Stomach (tissue), 9 donors: Measurements from ENCODE around the gene CTSW. TPM values are rescaled to one million over a fixed set of nuclear protein-coding genes. Genes with fewer than 3 reads are reported as not detected.

Experiments used
- DNase-seq, 2 donors: peaks; one replicate each; pipeline versions ENCODE4 v3.0.0 to v3.0.0-alpha.2; 2013 to 2019
- H3K27ac ChIP-seq, 5 donors: fragments of 200-600 bp in 4 of 5; sonication (generic) in 4 of 5; one replicate each; pipeline ENCODE4 v1.5.1; 2013 to 2019; ENCODE audit warnings: mild to moderate bottlenecking in 1 of 5, moderate library complexity in 1 of 5
- H3K27me3 ChIP-seq, 3 donors: fragments of 200-600 bp; sonication (generic); one replicate each; pipeline ENCODE4 v1.5.1; 2017 to 2019; ENCODE audit warnings: mixed run types in 1 of 3
- H3K36me3 ChIP-seq, 4 donors: fragments of 200-600 bp; sonication (generic); 1 replicate in 3 of 4; 2 replicates in 1 of 4; pipeline ENCODE4 v1.5.1; 2016 to 2019
- H3K4me1 ChIP-seq, 4 donors: fragments of 200-600 bp; sonication (generic); one replicate each; pipeline ENCODE4 v1.5.1; 2016 to 2019
- H3K4me3 ChIP-seq, 4 donors: fragments of 200-600 bp; sonication (generic) in 3 of 4; one replicate each; pipeline ENCODE4 v1.5.1; 2016 to 2019; ENCODE audit warnings: mild to moderate bottlenecking in 1 of 4
- H3K9me3 ChIP-seq, 4 donors: fragments of 200-600 bp; sonication (generic); one replicate each; pipeline ENCODE4 v1.5.1; 2016 to 2019
- EP300 ChIP-seq: sonication (generic); formaldehyde crosslinking; IDR thresholded peaks from one replicate; pipeline ENCODE4 v1.6.1; 2017; ENCODE audit warnings: antibody characterized with exemption
- POLR2A ChIP-seq, 4 donors: fragments of 450-650 bp; IDR thresholded peaks; one replicate each; pipeline ENCODE4 v1.6.1; 2016; ENCODE audit warnings: antibody characterized with exemption in 4 of 4, control low read depth in 2 of 4, mild to moderate bottlenecking in 1 of 4, moderate library complexity in 1 of 4
- POLR2AphosphoS5 ChIP-seq, 3 donors: sonication (generic); formaldehyde crosslinking; IDR thresholded peaks; one replicate each; pipeline ENCODE4 v1.6.1; 2016; ENCODE audit warnings: antibody characterized with exemption in 3 of 3
- WGBS, 5 donors: extraction: QIAGEN DNeasy Blood & Tissue Kit in 3 of 5; methylation state at CpG; one replicate each; pipeline versions ENCODE4 v1.1.5 to v1.1.7; 2013 to 2018; 5-methylcytosine and 5-hydroxymethylcytosine counted together
- intact Hi-C: fragments of 100-400 bp; cut with DNase I; formaldehyde crosslinking; loops from one replicate; pipeline ENCODE4 v1.15.1; 2023; ENCODE audit warnings: low total_unique reads
- polyA plus RNA-seq, 3 donors: library from polyadenylated mRNA; stranded (reverse); fragments of 200-250 nt; gene quantifications; one replicate each; pipeline ENCODE4 v1.2.3, GENCODE V29; 2013
- total RNA-seq, 5 donors: library from RNA; depleted of rRNA; stranded (reverse); fragments of >200 nt; gene quantifications; one replicate each; pipeline versions ENCODE4 v1.1.0 to v1.2.3, GENCODE V29; 2014 to 2016
- TF ChIP-seq, protein P1 (sequence below), 7 experiments: fragments of 450-650 bp in 4 of 7; fragments of 200-600 bp in 3 of 7; sonication (generic) in 3 of 7; IDR thresholded peaks; one replicate each; pipeline ENCODE4 v1.5.1; 2016 to 2019; ENCODE audit warnings: antibody characterized with exemption in 7 of 7, control low read depth in 2 of 7, mild to moderate bottlenecking in 1 of 7
- donor health status: healthy with polysubstance abuse.
- donor health status: Bipolar disorder and iron deficiency.
- donor health status: healthy.

Gene CTSW
- total and polyA plus RNA-seq, 8 donors, result 0.43 to 2.7 (median 1.3) TPM; not detected in 2

- Histone ChIP-seq H3K9me3 (no peaks in the 10 kb centered on the region), H3K4me3 (peak overlapping the region in 3 of 4 donors; percentile 94 to 98 (median 96)), H3K27me3 (no peaks in the 10 kb centered on the region), H3K36me3 (peaks cover 11 to 47% (median 30%) of the 10 kb centered on the region in 4 donors), H3K4me1 (peaks cover 32 to 46% (median 39%) of the 10 kb centered on the region in 4 donors), H3K27ac (peak overlapping the region in 1 of 5 donors; percentile 98)
- DNase-seq, result no peak
- 80 to 84% (median 81%) methylated on average over 9 to 12 of the region's 12 CpGs for WGBS, 5 donors
- no peak for TF ChIP-seq EP300
- TF ChIP-seq POLR2AphosphoS5 (IDR thresholded peaks at IDR 0.05), result no peak
- no peak for TF ChIP-seq POLR2A (IDR thresholded peaks at IDR 0.05)
- TF ChIP-seq, protein P1, sequence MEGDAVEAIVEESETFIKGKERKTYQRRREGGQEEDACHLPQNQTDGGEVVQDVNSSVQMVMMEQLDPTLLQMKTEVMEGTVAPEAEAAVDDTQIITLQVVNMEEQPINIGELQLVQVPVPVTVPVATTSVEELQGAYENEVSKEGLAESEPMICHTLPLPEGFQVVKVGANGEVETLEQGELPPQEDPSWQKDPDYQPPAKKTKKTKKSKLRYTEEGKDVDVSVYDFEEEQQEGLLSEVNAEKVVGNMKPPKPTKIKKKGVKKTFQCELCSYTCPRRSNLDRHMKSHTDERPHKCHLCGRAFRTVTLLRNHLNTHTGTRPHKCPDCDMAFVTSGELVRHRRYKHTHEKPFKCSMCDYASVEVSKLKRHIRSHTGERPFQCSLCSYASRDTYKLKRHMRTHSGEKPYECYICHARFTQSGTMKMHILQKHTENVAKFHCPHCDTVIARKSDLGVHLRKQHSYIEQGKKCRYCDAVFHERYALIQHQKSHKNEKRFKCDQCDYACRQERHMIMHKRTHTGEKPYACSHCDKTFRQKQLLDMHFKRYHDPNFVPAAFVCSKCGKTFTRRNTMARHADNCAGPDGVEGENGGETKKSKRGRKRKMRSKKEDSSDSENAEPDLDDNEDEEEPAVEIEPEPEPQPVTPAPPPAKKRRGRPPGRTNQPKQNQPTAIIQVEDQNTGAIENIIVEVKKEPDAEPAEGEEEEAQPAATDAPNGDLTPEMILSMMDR (IDR thresholded peaks at IDR 0.05), result no peak
- intact Hi-C loops, result no loop called here
These were observed 41.5 kb downstream of the CTSW start for GRCh38 chr11:65921033-65921555.

DNA sequence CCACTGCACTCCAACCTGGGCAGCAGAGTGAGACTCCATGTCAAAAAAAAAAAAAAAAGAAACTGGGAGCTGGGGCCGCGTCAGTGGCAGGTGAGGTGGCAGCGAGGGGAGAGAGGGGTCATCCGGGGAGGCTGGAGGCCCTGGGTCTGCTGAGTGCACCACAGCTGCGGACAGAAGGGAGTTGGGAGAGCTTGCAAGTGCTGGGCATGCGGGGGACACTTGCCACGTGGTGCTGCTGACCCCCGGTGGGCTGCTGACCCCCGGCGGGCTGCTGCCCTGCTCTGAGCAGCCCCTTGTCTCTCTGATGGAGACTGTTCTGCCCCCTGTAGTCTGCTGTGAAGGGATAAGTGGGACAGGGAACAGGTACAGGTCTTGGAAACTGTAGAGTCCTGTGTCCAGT is 42.2 kb downstream of the CTSW start:
- Histone ChIP-seq H3K27ac (no peak overlapping the region), H3K27me3 (no peaks in the 10 kb centered on the region), H3K9me3 (no peaks in the 10 kb centered on the region), H3K4me3 (no peak overlapping the region), H3K4me1 (peaks cover 24 to 39% (median 31%) of the 10 kb centered on the region in 4 donors), H3K36me3 (peaks cover 11 to 47% (median 30%) of the 10 kb centered on the region in 4 donors)
- intact Hi-C loops, result no loop called here
- 89 to 94% (median 94%) methylated on average over 10 of the region's 10 CpGs for WGBS, 5 donors
- TF ChIP-seq EP300, result no peak
- TF ChIP-seq POLR2A (IDR thresholded peaks at IDR 0.05), result no peak
- TF ChIP-seq, protein P1 (IDR thresholded peaks at IDR 0.05), result no peak
- TF ChIP-seq POLR2AphosphoS5 (IDR thresholded peaks at IDR 0.05), result no peak
- no peak for DNase-seq

GRCh38 chr11:65922565-65922964 is 42.9 kb downstream of the CTSW start:
- intact Hi-C loops, result no loop called here
- Histone ChIP-seq H3K4me3 (no peak overlapping the region), H3K27ac (no peak overlapping the region), H3K36me3 (peaks cover 11 to 42% (median 30%) of the 10 kb centered on the region in 4 donors), H3K27me3 (no peaks in the 10 kb centered on the region), H3K9me3 (no peaks in the 10 kb centered on the region), H3K4me1 (peaks cover 18 to 32% (median 26%) of the 10 kb centered on the region in 4 donors)
- no peak for TF ChIP-seq POLR2A (IDR thresholded peaks at IDR 0.05)
- TF ChIP-seq EP300, result no peak
- TF ChIP-seq POLR2AphosphoS5 (IDR thresholded peaks at IDR 0.05), result no peak
- TF ChIP-seq, protein P1 (IDR thresholded peaks at IDR 0.05), result no peak
- DNase-seq, result no peak
- 61 to 100% (median 83%) methylated on average over 2 to 3 of the region's 3 CpGs for WGBS, 5 donors

- DNase-seq, result no peak
- Histone ChIP-seq H3K4me3 (no peak overlapping the region), H3K4me1 (peaks cover 7 to 19% (median 10%) of the 10 kb centered on the region in 4 donors), H3K36me3 (peaks cover 11 to 41% (median 30%) of the 10 kb centered on the region in 4 donors), H3K27ac (no peak overlapping the region), H3K9me3 (no peaks in the 10 kb centered on the region), H3K27me3 (no peaks in the 10 kb centered on the region)
- WGBS, 5 donors, result 26 to 60% (median 41%) methylated on average over 2 of the region's 2 CpGs
- TF ChIP-seq, protein P1 (IDR thresholded peaks at IDR 0.05), result no peak
- TF ChIP-seq EP300, result no peak
- no peak for TF ChIP-seq POLR2AphosphoS5 (IDR thresholded peaks at IDR 0.05)
- TF ChIP-seq POLR2A (IDR thresholded peaks at IDR 0.05), result no peak
- intact Hi-C loops, result no loop called here
These were observed 45.8 kb downstream of the CTSW start for GRCh38 chr11:65925397-65925796.
